SK-N-SH (cell line): Measurements from ENCODE around the gene UGGT2. TPM values are rescaled to one million over a fixed set of nuclear protein-coding genes. Genes with fewer than 3 reads are reported as not detected.

ENCODE experiments used
- CTCF ChIA-PET: fragments of 300-600, 350-600 bp; formaldehyde crosslinking; extraction: SDS; loops from one replicate; lab custom pipeline; 2021; lab: Yijun Ruan, JAX
- POLR2A ChIA-PET: fragments of 350-600 bp; sonication (Branson Sonifier 250); formaldehyde crosslinking; extraction: SDS; loops from one replicate; lab custom pipeline; 2020; ENCODE audit warnings: antibody characterized with exemption, inconsistent platforms; lab: Yijun Ruan, JAX
- DNase-seq: peaks from one replicate; pipeline ENCODE4 v3.0.0; 2012
- H2AFZ ChIP-seq: fragments of 200-600 bp; sonication (generic); 2 replicates; pipeline ENCODE4 v1.8.1; 2016; ENCODE audit warnings: antibody characterized with exemption, mild to moderate bottlenecking, low read depth
- H3F3A ChIP-seq: fragments of 200-600 bp; sonication (generic); replicated peaks from 2 replicates; pipeline ENCODE3; 2016; ENCODE audit warnings: antibody characterized with exemption, mild to moderate bottlenecking; ENCODE audit not compliant: insufficient read depth
- H3K27ac ChIP-seq, 2 experiments: fragments of 200-500 bp in 1 of 2; fragments of 200-600 bp in 1 of 2; sonication (Bioruptor generic) in 1 of 2; sonication (generic), shearing (Covaris generic) in 1 of 2; 2 replicates each; pipeline versions ENCODE4 v1.5.1 to v1.6.1; 2014 to 2016; ENCODE audit warnings: low read depth in 2 of 2, inconsistent platforms in 1 of 2, low read length in 1 of 2, mild to moderate bottlenecking in 1 of 2, mixed read lengths in 1 of 2
- H3K27me3 ChIP-seq: fragments of 200-600 bp; sonication (generic), shearing (Covaris generic); 2 replicates; pipeline ENCODE4 v1.6.1; 2016; ENCODE audit warnings: mixed run types; ENCODE audit not compliant: insufficient read depth
- H3K36me3 ChIP-seq, 2 experiments: fragments of 200-500 bp in 1 of 2; fragments of 200-600 bp in 1 of 2; sonication (Bioruptor generic) in 1 of 2; sonication (generic) in 1 of 2; replicated peaks in 1 of 2; 2 replicates each; pipeline versions ENCODE3 to v1.5.1; 2014 to 2016; ENCODE audit warnings: low read length in 1 of 2, mild to moderate bottlenecking in 1 of 2; ENCODE audit not compliant: insufficient read depth in 2 of 2, control insufficient read depth in 1 of 2
- H3K4me1 ChIP-seq, 2 experiments: fragments of 200-500 bp in 1 of 2; fragments of 200-600 bp in 1 of 2; sonication (Bioruptor generic) in 1 of 2; sonication (generic), shearing (Covaris generic) in 1 of 2; 2 replicates each; pipeline versions ENCODE4 v1.5.1 to v1.6.1; 2014 to 2016; ENCODE audit warnings: low read depth in 1 of 2, low read length in 1 of 2, mixed run types in 1 of 2; ENCODE audit not compliant: insufficient read depth in 2 of 2, control insufficient read depth in 1 of 2
- H3K4me2 ChIP-seq: fragments of 200-600 bp; sonication (generic), shearing (Covaris generic); 2 replicates; pipeline ENCODE4 v1.6.1; 2017; ENCODE audit warnings: mixed run types
- H3K4me3 ChIP-seq, 2 experiments: fragments of 200-500 bp in 1 of 2; fragments of 200-600 bp in 1 of 2; sonication (Bioruptor generic) in 1 of 2; sonication (generic), shearing (Covaris generic) in 1 of 2; 2 replicates each; pipeline versions ENCODE4 v1.5.1 to v1.8.1; 2014 to 2016; ENCODE audit warnings: low read depth in 2 of 2, inconsistent platforms in 1 of 2, low read length in 1 of 2, mild to moderate bottlenecking in 1 of 2, mixed read lengths in 1 of 2, moderate library complexity in 1 of 2
- H3K79me2 ChIP-seq: fragments of 200-600 bp; sonication (generic); 2 replicates; pipeline ENCODE4 v1.8.1; 2017; ENCODE audit warnings: mild to moderate bottlenecking; ENCODE audit not compliant: insufficient read depth
- H3K9ac ChIP-seq: fragments of 200-600 bp; sonication (generic); 2 replicates; pipeline ENCODE4 v1.6.1; 2017; ENCODE audit warnings: mixed run types
- H3K9me2 ChIP-seq: fragments of 200-600 bp; sonication (generic); 2 replicates; pipeline ENCODE4 v1.6.1; 2017; ENCODE audit warnings: mixed run types
- H3K9me3 ChIP-seq: fragments of 200-600 bp; sonication (generic); 2 replicates; pipeline ENCODE4 v1.6.1; 2017; ENCODE audit warnings: mixed run types, mild to moderate bottlenecking, moderate library complexity
- H4K20me1 ChIP-seq: fragments of 200-600 bp; sonication (generic); 2 replicates; pipeline ENCODE4 v1.6.1; 2017; ENCODE audit warnings: mild to moderate bottlenecking, mixed run types; ENCODE audit not compliant: insufficient read depth
- CHD2 ChIP-seq: fragments of 150-350 bp; IDR thresholded peaks from 2 replicates; pipeline ENCODE4 v1.6.1; 2018; ENCODE audit warnings: low read length; ENCODE audit not compliant: partially characterized antibody
- ELF1 ChIP-seq: IDR thresholded peaks from 2 replicates; pipeline ENCODE4 v1.4.0; 2012
- EP300 ChIP-seq, 2 experiments: IDR thresholded peaks; 2 replicates each; pipeline versions ENCODE4 v1.4.0 to v1.6.1; 2012; ENCODE audit warnings: borderline replicate concordance in 1 of 2, low read depth in 1 of 2, low read length in 1 of 2
- FOXJ3 ChIP-seq: sonication (generic); formaldehyde crosslinking; IDR thresholded peaks from 2 replicates; pipeline ENCODE4 v1.5.1; 2020; ENCODE audit warnings: mild to moderate bottlenecking, missing genetic modification reagents
- FOXM1 ChIP-seq: IDR thresholded peaks from 2 replicates; pipeline ENCODE4 v1.4.0; 2012; ENCODE audit warnings: low read depth, mild to moderate bottlenecking
- JUND ChIP-seq: IDR thresholded peaks from 2 replicates; pipeline ENCODE4 v1.4.0; 2012
- MAX ChIP-seq: IDR thresholded peaks from 2 replicates; pipeline ENCODE4 v1.4.0; 2012; ENCODE audit warnings: low read depth
- MEF2A ChIP-seq: IDR thresholded peaks from 2 replicates; pipeline ENCODE4 v1.4.0; 2012; ENCODE audit warnings: low read depth, borderline replicate concordance
- NFIC ChIP-seq: IDR thresholded peaks from 2 replicates; pipeline ENCODE4 v1.4.0; 2012; ENCODE audit warnings: borderline replicate concordance
- NRF1 ChIP-seq: IDR thresholded peaks from 2 replicates; pipeline ENCODE4 v1.6.1; 2012; ENCODE audit warnings: low read depth, mild to moderate bottlenecking, low read length
- POLR2AphosphoS5 ChIP-seq: IDR thresholded peaks from 2 replicates; pipeline ENCODE4 v1.6.1; 2012; ENCODE audit warnings: low read depth, low read length
- RAD21 ChIP-seq: IDR thresholded peaks from 2 replicates; pipeline ENCODE4 v1.6.1; 2012; ENCODE audit warnings: mild to moderate bottlenecking, low read length
- RCOR1 ChIP-seq: fragments of 150-350 bp; IDR thresholded peaks from 2 replicates; pipeline ENCODE4 v1.6.1; 2017; ENCODE audit warnings: antibody characterized with exemption, low read length
- RXRA ChIP-seq: IDR thresholded peaks from 2 replicates; pipeline ENCODE4 v1.4.0; 2012; ENCODE audit warnings: low read depth, mild to moderate bottlenecking, borderline replicate concordance
- SIN3A ChIP-seq: IDR thresholded peaks from 2 replicates; pipeline ENCODE4 v1.6.1; 2012; ENCODE audit warnings: low read depth, mild to moderate bottlenecking, low read length, moderate library complexity, borderline replicate concordance
- SMC3 ChIP-seq: IDR thresholded peaks from 2 replicates; pipeline ENCODE4 v1.6.1; 2012; ENCODE audit warnings: low read depth, low read length, improper control_type of control experiment
- TEAD4 ChIP-seq: IDR thresholded peaks from 2 replicates; pipeline ENCODE4 v1.4.0; 2012; ENCODE audit warnings: mild to moderate bottlenecking, borderline replicate concordance; ENCODE audit not compliant: insufficient read depth
- USF1 ChIP-seq: IDR thresholded peaks from 2 replicates; pipeline ENCODE4 v1.4.0; 2012; ENCODE audit warnings: low read depth, borderline replicate concordance
- USF2 ChIP-seq: fragments of 150-350 bp; IDR thresholded peaks from 2 replicates; pipeline ENCODE4 v1.6.1; 2017; ENCODE audit warnings: antibody characterized with exemption, low read length, low read depth, borderline replicate concordance
- whole genome bisulfite sequencing: methylation state at CpG from one replicate; pipeline ENCODE4 v1.1.6; 2017; ENCODE audit warnings: low lambda C conversion rate; 5-methylcytosine and 5-hydroxymethylcytosine counted together
- polyA plus RNA-seq, 3 experiments: library from polyadenylated mRNA; depleted of rRNA; stranded (reverse); fragments of >200 nt; gene quantifications; 2 replicates each; pipeline ENCODE4 v1.2.3, GENCODE V29; 2012
- TF ChIP-seq, protein P1 (sequence below): fragments of 200-600 bp; sonication (generic); IDR thresholded peaks from 2 replicates; pipeline ENCODE4 v1.6.1; 2017; ENCODE audit warnings: antibody characterized with exemption, mild to moderate bottlenecking, moderate library complexity
- TF ChIP-seq, protein P2 (sequence below): IDR thresholded peaks from 2 replicates; pipeline ENCODE4; 2012

UGGT2 gene
- polyA plus RNA-seq, 1 of the 3 experiments (the other 2 are of a cell fraction) = 13.3 TPM

- TF ChIP-seq USF2 (no peak), SIN3A (no peak), NFIC (no peak), FOXM1 (no peak), TEAD4 (no peak)
Observed at GRCh38 chr13:95954266-95954665, 98.9 kb downstream of the UGGT2 start (continued).

DNA sequence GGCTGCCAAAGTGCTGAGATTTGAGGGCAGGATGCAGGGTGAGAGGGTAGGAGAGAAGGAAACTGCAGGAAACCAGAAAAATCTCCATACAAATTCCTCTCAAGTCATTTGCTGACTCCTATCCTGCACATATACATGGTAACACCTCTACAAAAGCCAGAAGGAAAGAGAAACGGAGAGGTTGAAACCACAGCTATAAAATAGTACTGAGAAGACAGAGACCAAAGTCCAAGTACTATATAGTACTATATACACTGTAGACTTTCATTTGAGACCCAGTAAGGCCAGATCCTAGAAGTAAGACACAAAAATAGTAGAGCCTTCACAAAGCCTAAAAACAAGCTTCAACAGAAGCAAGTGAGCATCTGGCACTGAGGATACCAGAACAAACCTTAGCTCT lies 103.1 kb downstream of the UGGT2 start:
- H3K27me3 ChIP-seq = no peaks in the 10 kb centered on the region
- ChIA-PET POLR2A (no interaction called here), CTCF (interaction anchor here (0.9 kb wide), 1 partner anchor 14 kb away, joined by 3 read pairs; no protein-coding TSS in a partner anchor)
- WGBS = 96% methylated on average over 1 of the region's 1 CpG
- no peaks in the 10 kb centered on the region for H4K20me1 ChIP-seq
- no peak overlapping the region for H3K27ac ChIP-seq
- no peak overlapping the region for H3K4me2 ChIP-seq
- H3K79me2 ChIP-seq = no peaks in the 10 kb centered on the region
- no peaks in the 10 kb centered on the region for H3K4me1 ChIP-seq
- H2AFZ ChIP-seq = no peak overlapping the region
- H3K9me2 ChIP-seq = no peaks in the 10 kb centered on the region
- peaks cover 12 to 24% of the 10 kb centered on the region in 2 experiments for H3K36me3 ChIP-seq
- H3K4me3 ChIP-seq = no peak overlapping the region
- H3F3A ChIP-seq = peaks cover 4% of the 10 kb centered on the region
- no peaks in the 10 kb centered on the region for H3K9me3 ChIP-seq
- DNase-seq = no peak
- H3K9ac ChIP-seq = no peak overlapping the region
- TF ChIP-seq MEF2A = no peak
- TF ChIP-seq ELF1 = no peak
- TF ChIP-seq RAD21 = no peak
- no peak for TF ChIP-seq FOXJ3 (CRISPR knock-in tag)
- TF ChIP-seq POLR2AphosphoS5 = no peak

GRCh38 chr13:95948656-95949055 lies 104.5 kb downstream of the UGGT2 start:
- TF ChIP-seq, protein P1, sequence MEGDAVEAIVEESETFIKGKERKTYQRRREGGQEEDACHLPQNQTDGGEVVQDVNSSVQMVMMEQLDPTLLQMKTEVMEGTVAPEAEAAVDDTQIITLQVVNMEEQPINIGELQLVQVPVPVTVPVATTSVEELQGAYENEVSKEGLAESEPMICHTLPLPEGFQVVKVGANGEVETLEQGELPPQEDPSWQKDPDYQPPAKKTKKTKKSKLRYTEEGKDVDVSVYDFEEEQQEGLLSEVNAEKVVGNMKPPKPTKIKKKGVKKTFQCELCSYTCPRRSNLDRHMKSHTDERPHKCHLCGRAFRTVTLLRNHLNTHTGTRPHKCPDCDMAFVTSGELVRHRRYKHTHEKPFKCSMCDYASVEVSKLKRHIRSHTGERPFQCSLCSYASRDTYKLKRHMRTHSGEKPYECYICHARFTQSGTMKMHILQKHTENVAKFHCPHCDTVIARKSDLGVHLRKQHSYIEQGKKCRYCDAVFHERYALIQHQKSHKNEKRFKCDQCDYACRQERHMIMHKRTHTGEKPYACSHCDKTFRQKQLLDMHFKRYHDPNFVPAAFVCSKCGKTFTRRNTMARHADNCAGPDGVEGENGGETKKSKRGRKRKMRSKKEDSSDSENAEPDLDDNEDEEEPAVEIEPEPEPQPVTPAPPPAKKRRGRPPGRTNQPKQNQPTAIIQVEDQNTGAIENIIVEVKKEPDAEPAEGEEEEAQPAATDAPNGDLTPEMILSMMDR = no peak
- TF ChIP-seq CHD2 (no peak), NRF1 (no peak), TEAD4 (no peak), FOXM1 (no peak), SMC3 (no peak), RCOR1 (no peak), RAD21 (no peak), MAX (no peak), EP300 (IDR thresholded peaks at IDR 0.05; ENCODE audit: borderline replicate concordance in 1 of 2, low read depth in 1 of 2, low read length in 1 of 2) (no peak), JUND (no peak), ELF1 (no peak), NFIC (peak; percentile 45), USF1 (peak; percentile 44; the same call in 1 of the 2 replicates), RXRA (no peak)
- TF ChIP-seq, protein P2, sequence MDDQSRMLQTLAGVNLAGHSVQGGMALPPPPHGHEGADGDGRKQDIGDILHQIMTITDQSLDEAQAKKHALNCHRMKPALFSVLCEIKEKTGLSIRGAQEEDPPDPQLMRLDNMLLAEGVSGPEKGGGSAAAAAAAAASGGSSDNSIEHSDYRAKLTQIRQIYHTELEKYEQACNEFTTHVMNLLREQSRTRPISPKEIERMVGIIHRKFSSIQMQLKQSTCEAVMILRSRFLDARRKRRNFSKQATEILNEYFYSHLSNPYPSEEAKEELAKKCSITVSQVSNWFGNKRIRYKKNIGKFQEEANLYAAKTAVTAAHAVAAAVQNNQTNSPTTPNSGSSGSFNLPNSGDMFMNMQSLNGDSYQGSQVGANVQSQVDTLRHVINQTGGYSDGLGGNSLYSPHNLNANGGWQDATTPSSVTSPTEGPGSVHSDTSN = no peak
- TF ChIP-seq, all 33 proteins: peak for 2
- Histone ChIP-seq H3K4me3 (no peak overlapping the region), H3K79me2 (no peaks in the 10 kb centered on the region), H3K9me2 (no peaks in the 10 kb centered on the region), H3K4me2 (no peak overlapping the region), H3K27ac (no peak overlapping the region), H3K4me1 (no peaks in the 10 kb centered on the region), H3K9me3 (no peaks in the 10 kb centered on the region), H3K9ac (no peak overlapping the region), H3K27me3 (no peaks in the 10 kb centered on the region), H3K36me3 (peaks cover 22 to 36% of the 10 kb centered on the region in 2 experiments), H2AFZ (no peak overlapping the region), H4K20me1 (no peaks in the 10 kb centered on the region), H3F3A (peaks cover 4% of the 10 kb centered on the region)
- 68% methylated on average over 2 of the region's 2 CpGs for WGBS
- DNase-seq = no peak
- POLR2A ChIA-PET = no interaction called here
- CTCF ChIA-PET = no interaction called here
